IMR-90 (cell line): Measurements from ENCODE around the gene SLC46A1. TPM values are rescaled to one million over a fixed set of nuclear protein-coding genes. Genes with fewer than 3 reads are reported as not detected.

Experiments used
- ATAC-seq: fragments of 200-7000 bp; cut with Tn5 transposase; 2 replicates; pipeline ENCODE4 v1.9.1; 2020; ENCODE audit warnings: low read depth, mild to moderate bottlenecking, moderate library complexity
- BruUV-seq: library from RNA; stranded (reverse); fragments of 400-500 nt; replicated peaks from 2 replicates; lab custom pipeline; 2021; lab: Mats Ljungman, UMichigan
- CTCF ChIA-PET: fragments of 300-600 bp; formaldehyde crosslinking; extraction: SDS; loops from one replicate; lab custom pipeline; 2021; ENCODE audit warnings: antibody characterized with exemption; lab: Yijun Ruan, JAX
- POLR2A ChIA-PET: fragments of 300-600 bp; sonication (Branson Sonifier 250); formaldehyde crosslinking; loops from one replicate; lab custom pipeline; 2022; ENCODE audit warnings: antibody characterized with exemption; ENCODE audit not compliant: unreplicated experiment; lab: Charles Lee
- DNase-seq: peaks from one replicate; pipeline ENCODE4 v3.0.0; 2013
- H2AFZ ChIP-seq: replicated peaks from 2 replicates; pipeline ENCODE3; 2013; ENCODE audit warnings: low read length, mild to moderate bottlenecking; ENCODE audit not compliant: poor library complexity
- H2AK5ac ChIP-seq: 2 replicates; pipeline ENCODE4 v1.6.1; 2013; ENCODE audit warnings: low read depth, low read length, inconsistent platforms
- H2AK9ac ChIP-seq: replicated peaks from 2 replicates; pipeline ENCODE3; 2013; ENCODE audit warnings: mild to moderate bottlenecking, low read depth, low read length, moderate library complexity; ENCODE audit not compliant: poor library complexity
- H2BK120ac ChIP-seq: 2 replicates; pipeline ENCODE4 v1.6.1; 2013; ENCODE audit warnings: low read depth, low read length, inconsistent platforms
- H2BK15ac ChIP-seq: 3 replicates; pipeline ENCODE4 v1.6.1; 2013; ENCODE audit warnings: low read depth, low read length, inconsistent platforms
- H2BK20ac ChIP-seq: 2 replicates; pipeline ENCODE4 v1.6.1; 2013; ENCODE audit warnings: low read depth, mild to moderate bottlenecking, inconsistent platforms, low read length, moderate library complexity
- H2BK5ac ChIP-seq: 2 replicates; pipeline ENCODE4 v1.6.1; 2013; ENCODE audit warnings: mild to moderate bottlenecking, low read depth, low read length, inconsistent platforms; ENCODE audit not compliant: poor library complexity, severe bottlenecking
- H3K14ac ChIP-seq: replicated peaks from 2 replicates; pipeline ENCODE4 v1.6.1; 2013; ENCODE audit warnings: low read depth, low read length, inconsistent platforms
- H3K18ac ChIP-seq: 2 replicates; pipeline ENCODE4 v1.6.1; 2013; ENCODE audit warnings: low read depth, low read length, control low read depth
- H3K23ac ChIP-seq: 2 replicates; pipeline ENCODE4 v1.6.1; 2013; ENCODE audit warnings: low read depth, low read length, inconsistent platforms
- H3K27ac ChIP-seq: 2 replicates; pipeline ENCODE4 v1.5.1; 2013; ENCODE audit warnings: mild to moderate bottlenecking, control low read depth, low read length; ENCODE audit not compliant: insufficient read depth
- H3K27me3 ChIP-seq: 2 replicates; pipeline ENCODE4 v1.6.1; 2013; ENCODE audit warnings: low read length; ENCODE audit not compliant: control insufficient read depth, insufficient read depth
- H3K36me3 ChIP-seq: 2 replicates; pipeline ENCODE4 v1.6.1; 2013; ENCODE audit warnings: low read length, mixed read lengths; ENCODE audit not compliant: control insufficient read depth, insufficient read depth
- H3K4ac ChIP-seq: 2 replicates; pipeline ENCODE4 v1.6.1; 2013; ENCODE audit warnings: low read depth, low read length, inconsistent platforms
- H3K4me1 ChIP-seq: 2 replicates; pipeline ENCODE4 v1.6.1; 2013; ENCODE audit warnings: low read length, mixed read lengths; ENCODE audit not compliant: control insufficient read depth, insufficient read depth
- H3K4me2 ChIP-seq: 2 replicates; pipeline ENCODE4 v1.6.1; 2013; ENCODE audit warnings: low read depth, mild to moderate bottlenecking, control low read depth, low read length, moderate library complexity
- H3K4me3 ChIP-seq: 2 replicates; pipeline ENCODE4 v1.5.1; 2013; ENCODE audit warnings: low read depth, mild to moderate bottlenecking, control low read depth, low read length, moderate library complexity; ENCODE audit not compliant: insufficient read depth
- H3K56ac ChIP-seq: 2 replicates; pipeline ENCODE4 v1.6.1; 2013; ENCODE audit warnings: low read length, inconsistent platforms; ENCODE audit not compliant: insufficient read depth; ENCODE audit errors: extremely low read depth
- H3K79me1 ChIP-seq, 2 experiments: 2 replicates each; pipeline ENCODE4 v1.6.1; 2013; ENCODE audit warnings: low read length in 2 of 2, inconsistent platforms in 1 of 2, low read depth in 1 of 2
- H3K9ac ChIP-seq: 2 replicates; pipeline ENCODE4 v1.6.1; 2013; ENCODE audit warnings: low read depth, low read length, control low read depth
- H3K9me1 ChIP-seq: 2 replicates; pipeline ENCODE4 v1.6.1; 2013; ENCODE audit warnings: low read length, inconsistent platforms; ENCODE audit not compliant: insufficient read depth
- H3K9me3 ChIP-seq: 2 replicates; pipeline ENCODE4 v1.6.1; 2013; ENCODE audit warnings: low read length; ENCODE audit not compliant: control insufficient read depth, insufficient read depth
- H4K20me1 ChIP-seq: 2 replicates; pipeline ENCODE4 v1.6.1; 2013; ENCODE audit warnings: low read length, inconsistent platforms; ENCODE audit not compliant: insufficient read depth
- H4K5ac ChIP-seq: 2 replicates; pipeline ENCODE4 v1.6.1; 2013; ENCODE audit warnings: mild to moderate bottlenecking, low read depth, low read length, control low read depth
- H4K8ac ChIP-seq, 2 experiments: 2 replicates each; pipeline ENCODE4 v1.6.1; 2013; ENCODE audit warnings: low read depth in 2 of 2, low read length in 2 of 2, control low read depth in 1 of 2, inconsistent platforms in 1 of 2
- H4K91ac ChIP-seq: 2 replicates; pipeline ENCODE4 v1.6.1; 2013; ENCODE audit warnings: low read depth, low read length, inconsistent platforms; ENCODE audit not compliant: insufficient read depth
- BHLHE40 ChIP-seq: fragments of 150-350 bp; IDR thresholded peaks from 2 replicates; pipeline ENCODE4 v1.6.1; 2016; ENCODE audit warnings: mild to moderate bottlenecking, low read depth, low read length
- CEBPB ChIP-seq: IDR thresholded peaks from 2 replicates; pipeline ENCODE4 v1.6.1; 2012; ENCODE audit warnings: low read depth, low read length, improper control_type of control experiment
- FOS ChIP-seq: fragments of 150-350 bp; IDR thresholded peaks from 2 replicates; pipeline ENCODE4 v1.6.1; 2016; ENCODE audit warnings: low read depth, low read length
- MAZ ChIP-seq: IDR thresholded peaks from 2 replicates; pipeline ENCODE4 v1.6.1; 2012; ENCODE audit warnings: low read depth, mild to moderate bottlenecking, low read length, improper control_type of control experiment, moderate library complexity, borderline replicate concordance
- NFE2L2 ChIP-seq: fragments of 150-350 bp; IDR thresholded peaks from 2 replicates; pipeline ENCODE4 v1.6.1; 2016; ENCODE audit warnings: low read depth, mild to moderate bottlenecking, low read length
- POLR2A ChIP-seq: IDR thresholded peaks from 2 replicates; pipeline ENCODE4 v1.6.1; 2012; ENCODE audit warnings: mild to moderate bottlenecking, low read depth, low read length
- RCOR1 ChIP-seq: IDR thresholded peaks from 2 replicates; pipeline ENCODE4 v1.6.1; 2012; ENCODE audit warnings: mild to moderate bottlenecking, low read length, improper control_type of control experiment; ENCODE audit not compliant: insufficient replicate concordance
- RFX5 ChIP-seq: IDR thresholded peaks from 2 replicates; pipeline ENCODE4 v1.8.0; 2012; ENCODE audit warnings: low read depth, mild to moderate bottlenecking, low read length, moderate library complexity
- SMC3 ChIP-seq: fragments of 150-350 bp; IDR thresholded peaks from 2 replicates; pipeline ENCODE4 v1.6.1; 2016; ENCODE audit warnings: low read depth, mild to moderate bottlenecking, antibody characterized with exemption, low read length, moderate library complexity
- WGBS, 2 experiments: methylation state at CpG; one replicate each; pipeline versions ENCODE4 v1.1.5 to v1.1.7; 2013; ENCODE audit warnings: missing lambda C conversion rate in 2 of 2; ENCODE audit not compliant: insufficient read length in 1 of 2; ENCODE audit errors: extremely low coverage in 2 of 2; 5-methylcytosine and 5-hydroxymethylcytosine counted together
- dilution Hi-C: fragments of 300-500 bp; cut with HindIII; formaldehyde crosslinking; loops from one replicate; pipeline ENCODE4 v1.14.3; 2018; ENCODE audit warnings: low sequenced_read_pairs; ENCODE audit not compliant: unreplicated experiment
- in situ Hi-C: fragments of 300-500 bp; cut with MboI; formaldehyde crosslinking; loops from 3 replicates; pipeline ENCODE4 v1.14.3; 2019; ENCODE audit warnings: low sequenced_read_pairs, inconsistent platforms, mixed read lengths
- intact Hi-C: fragments of 100-400 bp; cut with micrococcal nuclease; formaldehyde crosslinking; loops from 2 replicates; pipeline ENCODE4 v1.10.0; 2022
- polyA plus RNA-seq, 3 experiments: library from polyadenylated mRNA; depleted of rRNA; stranded (reverse); fragments of >200 nt; gene quantifications; 2 replicates each; pipeline ENCODE4 v1.2.3, GENCODE V29; 2012; ENCODE audit warnings: low replicate concordance in 1 of 3
- total RNA-seq: library from RNA; depleted of rRNA; stranded (reverse); fragments of >200 nt; gene quantifications from 2 replicates; pipeline ENCODE4 v1.2.3, GENCODE V29; 2012
- TF ChIP-seq, protein P1 (sequence below): fragments of 150-350 bp; IDR thresholded peaks from 2 replicates; pipeline ENCODE4 v1.6.1; 2016; ENCODE audit warnings: low read depth, mild to moderate bottlenecking, low read length, moderate library complexity, borderline replicate concordance
- TF ChIP-seq, protein P2 (sequence below): conservative IDR thresholded peaks from 2 replicates; pipeline ENCODE4 v1.5.1; 2012; ENCODE audit warnings: mild to moderate bottlenecking, low read depth, low read length, improper control_type of control experiment
- TF ChIP-seq, protein P3 (sequence below): fragments of 150-350 bp; IDR thresholded peaks from 2 replicates; pipeline ENCODE4 v1.6.1; 2017; ENCODE audit warnings: mild to moderate bottlenecking, antibody characterized with exemption, low read length, low read depth

The SLC46A1 gene
- total and polyA plus RNA-seq, 2 of the 4 experiments (the other 2 are of a cell fraction): 2.7 to 3.9 TPM

DNA sequence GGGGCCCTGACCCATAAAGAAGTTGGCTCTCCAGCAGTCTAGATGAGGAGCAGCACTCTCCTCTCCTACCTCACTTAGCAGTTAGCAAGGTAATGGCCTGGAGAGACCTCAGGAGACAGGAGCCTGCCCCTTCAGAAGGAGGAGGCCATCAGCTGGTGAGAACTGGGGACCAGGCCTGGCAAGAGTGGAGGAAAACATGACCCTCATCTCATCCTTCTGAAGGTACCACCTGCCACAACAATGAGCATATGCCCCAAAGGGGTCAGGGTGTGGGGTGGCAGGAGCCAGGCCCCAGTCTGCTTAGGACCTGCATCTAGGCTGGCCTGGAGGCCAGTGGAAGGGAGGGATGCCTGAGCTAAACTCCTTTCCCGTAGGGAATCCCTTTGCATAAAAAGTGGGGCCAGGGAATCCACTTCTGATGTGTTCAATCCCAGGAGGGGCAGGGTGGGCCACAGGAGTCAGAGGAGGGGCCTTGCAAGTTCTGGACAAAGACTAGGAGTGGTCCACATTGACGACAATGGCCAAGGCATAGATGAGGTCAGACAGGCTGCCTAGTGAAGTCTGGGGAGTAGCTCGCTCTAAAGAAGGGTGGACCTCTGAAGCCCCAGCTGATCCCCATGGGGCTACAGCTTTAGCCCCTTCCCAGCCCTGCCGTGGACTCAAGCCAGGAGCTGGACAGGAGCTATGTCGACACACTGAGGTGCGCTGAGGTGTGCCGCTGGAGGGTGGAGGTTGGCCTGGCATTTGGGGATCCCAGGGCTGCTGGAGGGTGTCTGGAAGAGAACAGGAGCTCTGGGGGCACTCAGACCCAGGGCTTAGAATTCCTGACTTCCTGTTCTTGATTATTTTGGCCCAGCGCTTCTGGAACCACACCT lies 42.0 kb downstream of the SLC46A1 start (continued):
- no peak for TF ChIP-seq BHLHE40

DNA sequence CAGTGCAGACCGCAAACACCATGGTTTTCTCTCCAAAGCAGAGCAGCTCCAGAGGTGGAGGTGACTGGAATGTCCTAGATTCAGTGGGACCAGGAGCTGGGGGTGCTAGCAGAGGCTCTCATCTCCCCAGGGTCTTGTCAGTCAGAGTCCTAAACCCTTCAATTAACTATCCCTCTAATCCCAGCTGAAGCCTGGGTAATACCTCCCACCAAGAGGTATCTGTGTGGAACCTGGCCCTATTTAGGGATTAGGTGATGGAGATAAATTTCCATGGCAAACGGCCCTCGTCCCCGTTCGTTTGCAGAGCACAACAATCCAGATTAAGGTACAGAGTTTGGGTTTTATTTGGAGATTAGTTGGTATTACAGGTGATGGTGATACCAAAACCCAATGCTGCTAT lies 42.8 kb downstream of the SLC46A1 start:
- no peak overlapping the region for H3K14ac ChIP-seq
- H2BK5ac ChIP-seq: no peak overlapping the region
- ChIA-PET CTCF (no interaction called here), POLR2A (no interaction called here)
- WGBS, 2 experiments: no CpG with 5 or more reads among the region's 5 CpGs
- no TSS peak for BruUV-seq
- no peaks in the 10 kb centered on the region; the same call in 1 of the 2 replicates for H4K20me1 ChIP-seq
- peaks cover 5 to 9% of the 10 kb centered on the region in 2 experiments for H3K79me1 ChIP-seq
- dilution Hi-C loops: no loop called here
- no peak for ATAC-seq
- no peak overlapping the region for H3K56ac ChIP-seq
- H3K4ac ChIP-seq: no peak overlapping the region
- H3K18ac ChIP-seq: no peak overlapping the region
- no peak overlapping the region for H2BK15ac ChIP-seq
- H3K9me3 ChIP-seq: no peaks in the 10 kb centered on the region
- no peak overlapping the region for H4K8ac ChIP-seq
- H3K36me3 ChIP-seq: peaks cover 26% of the 10 kb centered on the region
- H4K91ac ChIP-seq: no peak overlapping the region
- H3K27me3 ChIP-seq: no peaks in the 10 kb centered on the region
- H2BK120ac ChIP-seq: no peak overlapping the region
- H3K9ac ChIP-seq: no peak overlapping the region
- in situ Hi-C loops: no loop called here
- no peak overlapping the region for H2BK20ac ChIP-seq
- peaks cover 2% of the 10 kb centered on the region for H3K4me1 ChIP-seq
- no peak for DNase-seq
- H4K5ac ChIP-seq: no peak overlapping the region
- no peak overlapping the region for H2AK5ac ChIP-seq
- no peak overlapping the region for H3K4me2 ChIP-seq
- no peak overlapping the region for H3K23ac ChIP-seq
- H2AFZ ChIP-seq: no peak overlapping the region
- no peak overlapping the region for H3K27ac ChIP-seq
- intact Hi-C loops: no loop called here
- H2AK9ac ChIP-seq: no peak overlapping the region
- H3K4me3 ChIP-seq: no peak overlapping the region
- no peaks in the 10 kb centered on the region; the same call in 1 of the 2 replicates for H3K9me1 ChIP-seq
- TF ChIP-seq POLR2A: no peak
- no peak for TF ChIP-seq NFE2L2
- TF ChIP-seq BHLHE40: no peak
- no peak for TF ChIP-seq SMC3
- TF ChIP-seq, protein P1, sequence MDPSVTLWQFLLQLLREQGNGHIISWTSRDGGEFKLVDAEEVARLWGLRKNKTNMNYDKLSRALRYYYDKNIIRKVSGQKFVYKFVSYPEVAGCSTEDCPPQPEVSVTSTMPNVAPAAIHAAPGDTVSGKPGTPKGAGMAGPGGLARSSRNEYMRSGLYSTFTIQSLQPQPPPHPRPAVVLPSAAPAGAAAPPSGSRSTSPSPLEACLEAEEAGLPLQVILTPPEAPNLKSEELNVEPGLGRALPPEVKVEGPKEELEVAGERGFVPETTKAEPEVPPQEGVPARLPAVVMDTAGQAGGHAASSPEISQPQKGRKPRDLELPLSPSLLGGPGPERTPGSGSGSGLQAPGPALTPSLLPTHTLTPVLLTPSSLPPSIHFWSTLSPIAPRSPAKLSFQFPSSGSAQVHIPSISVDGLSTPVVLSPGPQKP: no peak
- TF ChIP-seq MAZ: no peak
- no peak for TF ChIP-seq RFX5
- no peak for TF ChIP-seq FOS
- TF ChIP-seq, protein P2, sequence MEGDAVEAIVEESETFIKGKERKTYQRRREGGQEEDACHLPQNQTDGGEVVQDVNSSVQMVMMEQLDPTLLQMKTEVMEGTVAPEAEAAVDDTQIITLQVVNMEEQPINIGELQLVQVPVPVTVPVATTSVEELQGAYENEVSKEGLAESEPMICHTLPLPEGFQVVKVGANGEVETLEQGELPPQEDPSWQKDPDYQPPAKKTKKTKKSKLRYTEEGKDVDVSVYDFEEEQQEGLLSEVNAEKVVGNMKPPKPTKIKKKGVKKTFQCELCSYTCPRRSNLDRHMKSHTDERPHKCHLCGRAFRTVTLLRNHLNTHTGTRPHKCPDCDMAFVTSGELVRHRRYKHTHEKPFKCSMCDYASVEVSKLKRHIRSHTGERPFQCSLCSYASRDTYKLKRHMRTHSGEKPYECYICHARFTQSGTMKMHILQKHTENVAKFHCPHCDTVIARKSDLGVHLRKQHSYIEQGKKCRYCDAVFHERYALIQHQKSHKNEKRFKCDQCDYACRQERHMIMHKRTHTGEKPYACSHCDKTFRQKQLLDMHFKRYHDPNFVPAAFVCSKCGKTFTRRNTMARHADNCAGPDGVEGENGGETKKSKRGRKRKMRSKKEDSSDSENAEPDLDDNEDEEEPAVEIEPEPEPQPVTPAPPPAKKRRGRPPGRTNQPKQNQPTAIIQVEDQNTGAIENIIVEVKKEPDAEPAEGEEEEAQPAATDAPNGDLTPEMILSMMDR: no peak
- TF ChIP-seq RCOR1: no peak
- TF ChIP-seq, protein P3, sequence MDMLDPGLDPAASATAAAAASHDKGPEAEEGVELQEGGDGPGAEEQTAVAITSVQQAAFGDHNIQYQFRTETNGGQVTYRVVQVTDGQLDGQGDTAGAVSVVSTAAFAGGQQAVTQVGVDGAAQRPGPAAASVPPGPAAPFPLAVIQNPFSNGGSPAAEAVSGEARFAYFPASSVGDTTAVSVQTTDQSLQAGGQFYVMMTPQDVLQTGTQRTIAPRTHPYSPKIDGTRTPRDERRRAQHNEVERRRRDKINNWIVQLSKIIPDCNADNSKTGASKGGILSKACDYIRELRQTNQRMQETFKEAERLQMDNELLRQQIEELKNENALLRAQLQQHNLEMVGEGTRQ: no peak
- no peak for TF ChIP-seq CEBPB
